T-cell (primary cell): ENCODE measurements around the gene TNFRSF14. TPM values are rescaled to one million over a fixed set of nuclear protein-coding genes. Genes with fewer than 3 reads are reported as not detected.
A peak's percentile ranks its signal among the peaks of the same experiment; 100 is the strongest.

Experiments
- ATAC-seq, 4 experiments: fragments of 200-7000 bp in 3 of 4; fragments of 150-1000 bp in 1 of 4; cut with Tn5 transposase; replicated peaks in 1 of 4; 1 replicate in 3 of 4; 2 replicates in 1 of 4; pipeline ENCODE4 v1.10.0; 2021; ENCODE audit warnings: moderate library complexity in 3 of 4, mild to moderate bottlenecking in 2 of 4, moderate number of reproducible peaks in 1 of 4
- CTCF ChIA-PET, 2 donors: fragments of 300-600 bp; sonication (Branson Sonifier 250); formaldehyde crosslinking; loops; one replicate each; lab custom pipeline; 2022; ENCODE audit warnings: antibody characterized with exemption in 2 of 2; lab: Charles Lee
- POLR2A ChIA-PET, 2 donors: fragments of 300-600 bp; sonication (Branson Sonifier 250); formaldehyde crosslinking; loops; one replicate each; lab custom pipeline; 2022; ENCODE audit warnings: antibody characterized with exemption in 2 of 2; lab: Charles Lee
- DNase-seq, 35 experiments: peaks; one replicate each; pipeline versions ENCODE4 v3.0.0 to v3.0.0-alpha.2; 2013 to 2023
- H3K27ac ChIP-seq: one replicate; pipeline ENCODE4 v1.5.1; 2013; ENCODE audit warnings: low read length
- H3K27me3 ChIP-seq, 2 experiments: replicated peaks in 1 of 2; 1 replicate in 1 of 2; 2 replicates in 1 of 2; pipeline versions ENCODE4 v1.6.1 to v1.7.0; 2013; ENCODE audit warnings: low read length in 1 of 2, mixed read lengths in 1 of 2; ENCODE audit not compliant: control insufficient read depth in 2 of 2, insufficient read depth in 2 of 2; ENCODE audit errors: extremely low read depth in 1 of 2
- H3K36me3 ChIP-seq, 2 donors: 1 replicate in 1 of 2; 2 replicates in 1 of 2; pipeline versions ENCODE4 v1.6.1 to v1.7.0; 2013; ENCODE audit warnings: low read length in 1 of 2; ENCODE audit not compliant: control insufficient read depth in 2 of 2, insufficient read depth in 1 of 2; ENCODE audit errors: extremely low read depth in 1 of 2
- H3K4me1 ChIP-seq, 2 experiments: 1 replicate in 1 of 2; 2 replicates in 1 of 2; pipeline versions ENCODE4 v1.6.1 to v1.7.0; 2013; ENCODE audit warnings: low read length in 2 of 2, mixed read lengths in 1 of 2; ENCODE audit not compliant: insufficient read depth in 2 of 2, control insufficient read depth in 1 of 2; ENCODE audit errors: extremely low read depth in 1 of 2
- H3K4me3 ChIP-seq, 2 donors: 1 replicate in 1 of 2; 2 replicates in 1 of 2; pipeline versions ENCODE4 v1.5.1 to v1.7.0; 2013; ENCODE audit warnings: mild to moderate bottlenecking in 2 of 2, low read length in 1 of 2, moderate library complexity in 1 of 2; ENCODE audit not compliant: control insufficient read depth in 1 of 2; ENCODE audit errors: extremely low read depth in 1 of 2
- H3K9me3 ChIP-seq: 2 replicates; pipeline ENCODE4 v1.7.0; 2013
- H3K27ac Mint-ChIP-seq, 2 donors: one replicate each; pipeline ENCODE4 v1.8.0; 2020 to 2021; ENCODE audit warnings: mild to moderate bottlenecking in 2 of 2, mixed read lengths in 2 of 2
- H3K27me3 Mint-ChIP-seq, 2 donors: one replicate each; pipeline ENCODE4 v1.8.0; 2021 to 2022; ENCODE audit warnings: mixed read lengths in 2 of 2
- H3K36me3 Mint-ChIP-seq: one replicate; pipeline ENCODE4 v1.8.0; 2021; ENCODE audit warnings: mixed read lengths
- H3K4me1 Mint-ChIP-seq, 3 donors: one replicate each; pipeline ENCODE4 v1.8.0; 2020 to 2022; ENCODE audit warnings: mixed read lengths in 3 of 3, mild to moderate bottlenecking in 1 of 3
- H3K4me3 Mint-ChIP-seq, 3 donors: one replicate each; pipeline ENCODE4 v1.8.0; 2020 to 2022; ENCODE audit warnings: mild to moderate bottlenecking in 3 of 3, mixed read lengths in 3 of 3, moderate library complexity in 3 of 3
- H3K9me3 Mint-ChIP-seq, 3 donors: one replicate each; pipeline ENCODE4 v1.8.0; 2020 to 2022; ENCODE audit warnings: mixed read lengths in 3 of 3
- WGBS: methylation state at CpG from one replicate; pipeline ENCODE4 v1.1.5; 2013; ENCODE audit warnings: missing lambda C conversion rate; ENCODE audit not compliant: insufficient coverage; 5-methylcytosine and 5-hydroxymethylcytosine counted together
- total RNA-seq, 35 experiments: library from RNA in 6 of 35; stranded (reverse) in 6 of 35; fragments of 120-200 nt in 1 of 35; gene quantifications; one replicate each; pipeline versions ENCODE4 v1.2.1 to v1.2.4 and lab custom pipeline; 2013 to 2026

The TNFRSF14 gene
- total RNA-seq, 5 donors from 2014 or later (not counting 1 experiment from before 2014, with no cell fraction given) = 163 to 214 (median 211) TPM

- H3K27me3 Mint-ChIP-seq = peaks cover 0 to 16% of the 10 kb centered on the region in 2 donors
- H3K4me1 Mint-ChIP-seq = peaks cover 43 to 53% (median 51%) of the 10 kb centered on the region in 3 donors
- H3K36me3 Mint-ChIP-seq = peaks cover under 1% of the 10 kb centered on the region
- no peaks in the 10 kb centered on the region for H3K9me3 Mint-ChIP-seq
- ATAC-seq (peak; percentile 85 to 91 (median 88)), DNase-seq (peak; percentile 75 to 94 (median 85))
- Histone ChIP-seq H3K9me3 (no peaks in the 10 kb centered on the region), H3K27me3 (peaks cover 0 to 39% of the 10 kb centered on the region in 2 experiments), H3K27ac (peak within 1 kb of the TSS; percentile 64), H3K36me3 (peaks cover 3 to 6% of the 10 kb centered on the region in 2 donors), H3K4me1 (peaks cover 24 to 77% of the 10 kb centered on the region in 2 experiments), H3K4me3 (peak within 1 kb of the TSS; percentile 75 to 92)
- POLR2A ChIA-PET = interaction anchor here (0.5 to 1.5 kb wide), 3 partner anchors 16 to 23 kb away, joined by 3 to 8 read pairs (median 6); no protein-coding TSS in a partner anchor
- H3K27ac Mint-ChIP-seq = peak within 1 kb of the TSS; percentile 95 to 97
- CTCF ChIA-PET = interaction anchor here in 1 of 2 donors (0.6 to 1.7 kb wide), 5 partner anchors 13 to 59 kb away, joined by 3 to 11 read pairs (median 4); no protein-coding TSS in a partner anchor
- under 1% methylated on average over 98 of the region's 107 CpGs for WGBS
- peak within 1 kb of the TSS; percentile 85 to 93 (median 85) for H3K4me3 Mint-ChIP-seq
Observed at GRCh38 chr1:2525920-2526823, 30.0 kb upstream of the TNFRSF14 start, which contains the start of gene PANK4. TSS of gene PANK4 (minus strand) at chr1:2526596. CDS start at chr1:2526587, 9 bp downstream.

DNA sequence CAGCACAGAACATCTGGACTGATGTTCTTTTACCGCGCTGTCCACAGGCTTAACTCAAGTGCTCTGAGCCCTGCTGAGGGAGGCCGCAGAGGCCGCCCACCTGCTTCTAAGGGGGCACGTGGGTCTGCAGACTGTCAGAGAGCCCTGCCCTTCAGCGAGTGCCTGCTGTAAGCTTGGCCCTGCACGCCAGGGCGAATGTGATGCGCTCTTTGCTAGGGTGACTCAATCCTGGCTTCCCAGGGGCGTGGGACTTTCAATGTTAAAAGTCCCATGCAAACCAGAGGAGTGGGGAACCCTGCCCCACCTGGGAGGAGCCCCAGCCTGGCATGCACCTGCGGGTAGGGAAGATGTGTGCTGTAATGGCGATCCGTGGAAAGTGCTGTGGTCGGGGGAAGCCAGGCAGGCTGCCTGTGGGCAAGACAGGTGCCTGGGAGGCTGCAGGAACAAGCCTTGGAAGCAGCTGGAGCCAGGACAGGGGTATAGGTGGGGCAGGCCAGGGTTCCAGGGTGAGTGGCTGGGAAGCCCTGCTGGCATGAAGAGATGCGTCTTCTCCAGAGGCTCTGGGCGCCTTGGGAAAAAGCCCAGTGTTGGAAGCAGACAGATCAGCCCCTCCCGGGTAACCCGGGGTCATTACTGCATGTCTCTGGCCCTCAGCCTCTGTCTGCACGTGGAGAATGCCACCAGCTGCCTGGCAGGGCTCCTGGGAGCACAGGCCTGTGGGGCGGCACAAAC is 29.2 kb upstream of the TNFRSF14 start:
- no peaks in the 10 kb centered on the region for H3K9me3 Mint-ChIP-seq
- H3K4me1 Mint-ChIP-seq = peaks cover 41 to 53% (median 51%) of the 10 kb centered on the region in 3 donors
- POLR2A ChIA-PET = interaction anchor here in 1 of 2 donors (1.5 kb wide), 1 partner anchor 20 kb away, joined by 6 read pairs; no protein-coding TSS in a partner anchor
- WGBS = 37% methylated on average over 17 of the region's 20 CpGs
- no peaks in the 10 kb centered on the region for H3K36me3 ChIP-seq
- H3K27me3 Mint-ChIP-seq = peaks cover 0 to 23% of the 10 kb centered on the region in 2 donors
- H3K4me3 ChIP-seq = peak overlapping the region in 1 of 2 donors; percentile 51
- H3K27ac Mint-ChIP-seq = peak overlapping the region in 1 of 2 donors; percentile 63
- no peaks in the 10 kb centered on the region for H3K36me3 Mint-ChIP-seq
- peaks cover 24 to 81% of the 10 kb centered on the region in 2 experiments for H3K4me1 ChIP-seq
- peak in 1 of 4 experiments; percentile 0 for ATAC-seq
- H3K27me3 ChIP-seq = peaks cover 0 to 47% of the 10 kb centered on the region in 2 experiments
- peak overlapping the region; percentile 41 to 93 (median 53) for H3K4me3 Mint-ChIP-seq
- no peak overlapping the region for H3K27ac ChIP-seq
- H3K9me3 ChIP-seq = no peaks in the 10 kb centered on the region
- peak in 2 of 35 experiments; percentile 38 to 51 for DNase-seq
- CTCF ChIA-PET = interaction anchor here in 1 of 2 donors (1.7 kb wide), 1 partner anchor 58 kb away, joined by 11 read pairs; no protein-coding TSS in a partner anchor

GRCh38 chr1:2527556-2527860 is 28.7 kb upstream of the TNFRSF14 start:
- 83% methylated on average over 2 of the region's 4 CpGs for WGBS
- peaks cover 0 to 52% of the 10 kb centered on the region in 2 experiments for H3K27me3 ChIP-seq
- no peaks in the 10 kb centered on the region for H3K36me3 Mint-ChIP-seq
- H3K4me3 Mint-ChIP-seq = peak overlapping the region in 2 of 3 donors; percentile 41 to 93
- CTCF ChIA-PET = no interaction called here
- H3K4me1 Mint-ChIP-seq = peaks cover 36 to 48% (median 47%) of the 10 kb centered on the region in 3 donors
- no peak overlapping the region for H3K4me3 ChIP-seq
- DNase-seq = no peak
- no peaks in the 10 kb centered on the region for H3K9me3 Mint-ChIP-seq
- H3K4me1 ChIP-seq = peaks cover 24 to 77% of the 10 kb centered on the region in 2 experiments
- POLR2A ChIA-PET = no interaction called here
- no peak for ATAC-seq
- H3K36me3 ChIP-seq = no peaks in the 10 kb centered on the region
- no peak overlapping the region for H3K27ac ChIP-seq
- no peaks in the 10 kb centered on the region for H3K9me3 ChIP-seq
- no peak overlapping the region for H3K27ac Mint-ChIP-seq
- H3K27me3 Mint-ChIP-seq = peaks cover 0 to 25% of the 10 kb centered on the region in 2 donors

DNA sequence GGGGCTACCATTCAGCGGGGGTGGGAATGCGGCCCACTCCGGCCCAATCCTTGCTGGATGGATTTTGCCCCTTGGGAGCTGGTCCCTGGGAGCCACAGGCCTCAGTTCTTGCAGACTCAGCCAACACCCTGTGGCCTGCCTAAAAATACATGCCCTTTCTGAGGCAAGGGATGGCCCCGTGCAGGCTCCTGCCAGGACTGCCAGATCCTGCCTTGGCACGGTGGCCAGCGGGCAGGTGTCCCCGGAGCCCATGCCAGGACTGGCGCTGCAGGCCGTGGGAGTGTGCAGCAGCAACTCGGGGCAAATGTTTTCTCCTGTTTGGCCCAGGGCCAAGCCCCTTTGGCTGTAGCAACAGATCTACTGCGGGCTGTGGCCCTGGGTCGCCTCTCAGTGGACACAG is 28.2 kb upstream of the TNFRSF14 start:
- ATAC-seq = no peak
- Mint-ChIP-seq H3K27ac (no peak overlapping the region), H3K36me3 (no peaks in the 10 kb centered on the region), H3K27me3 (peaks cover 0 to 26% of the 10 kb centered on the region in 2 donors), H3K9me3 (no peaks in the 10 kb centered on the region), H3K4me3 (no peak overlapping the region), H3K4me1 (peaks cover 31 to 45% (median 42%) of the 10 kb centered on the region in 3 donors)
- Histone ChIP-seq H3K4me3 (no peak overlapping the region), H3K4me1 (peaks cover 23 to 72% of the 10 kb centered on the region in 2 experiments), H3K27me3 (peaks cover 0 to 57% of the 10 kb centered on the region in 2 experiments), H3K36me3 (no peaks in the 10 kb centered on the region), H3K9me3 (no peaks in the 10 kb centered on the region), H3K27ac (no peak overlapping the region)
- WGBS = 95% methylated on average over 11 of the region's 12 CpGs
- no peak for DNase-seq
- ChIA-PET CTCF (no interaction called here), POLR2A (no interaction called here)

- ATAC-seq = no peak
- H3K4me3 ChIP-seq = no peak overlapping the region
- H3K4me1 ChIP-seq = peaks cover 19 to 66% of the 10 kb centered on the region in 2 experiments
- H3K36me3 ChIP-seq = no peaks in the 10 kb centered on the region
- WGBS = 76% methylated on average over 3 of the region's 10 CpGs
- no peak overlapping the region for H3K27ac ChIP-seq
- H3K4me3 Mint-ChIP-seq = peak overlapping the region in 2 of 3 donors; percentile 67 to 81
- POLR2A ChIA-PET = no interaction called here
- H3K27me3 ChIP-seq = peaks cover 0 to 63% of the 10 kb centered on the region in 2 experiments
- DNase-seq = no peak
- H3K9me3 Mint-ChIP-seq = no peaks in the 10 kb centered on the region
- H3K27me3 Mint-ChIP-seq = peaks cover 0 to 29% of the 10 kb centered on the region in 2 donors
- peaks cover 25 to 40% (median 37%) of the 10 kb centered on the region in 3 donors for H3K4me1 Mint-ChIP-seq
- CTCF ChIA-PET = no interaction called here
- H3K36me3 Mint-ChIP-seq = no peaks in the 10 kb centered on the region
- no peaks in the 10 kb centered on the region for H3K9me3 ChIP-seq
- H3K27ac Mint-ChIP-seq = no peak overlapping the region
Observed at GRCh38 chr1:2528611-2528965, 27.6 kb upstream of the TNFRSF14 start.
